AG10803 (cell line): Measurements from ENCODE around the gene PPIF.

Experiments used
- DNase-seq: peaks from one replicate; pipeline ENCODE4 v3.0.0; 2010; ENCODE audit warnings: low read depth
- H3K4me3 ChIP-seq: 2 replicates; pipeline ENCODE4 v1.5.1; 2011; ENCODE audit warnings: mild to moderate bottlenecking, low read length, control low read depth
- CTCF ChIP-seq: conservative IDR thresholded peaks from 2 replicates; pipeline ENCODE4 v1.5.1; 2011; ENCODE audit warnings: mild to moderate bottlenecking, low read length, control low read depth, inconsistent platforms

The PPIF gene

GRCh38 chr10:79404690-79405131 lies 57.4 kb downstream of the PPIF start:
- DNase-seq = no peak
- TF ChIP-seq CTCF = no peak
- no peak overlapping the region for H3K4me3 ChIP-seq
